ENCODE measurements around the gene SSBP4.
A peak's percentile ranks its signal among the peaks of the same experiment; 100 is the strongest.

The SSBP4 gene

DNA sequence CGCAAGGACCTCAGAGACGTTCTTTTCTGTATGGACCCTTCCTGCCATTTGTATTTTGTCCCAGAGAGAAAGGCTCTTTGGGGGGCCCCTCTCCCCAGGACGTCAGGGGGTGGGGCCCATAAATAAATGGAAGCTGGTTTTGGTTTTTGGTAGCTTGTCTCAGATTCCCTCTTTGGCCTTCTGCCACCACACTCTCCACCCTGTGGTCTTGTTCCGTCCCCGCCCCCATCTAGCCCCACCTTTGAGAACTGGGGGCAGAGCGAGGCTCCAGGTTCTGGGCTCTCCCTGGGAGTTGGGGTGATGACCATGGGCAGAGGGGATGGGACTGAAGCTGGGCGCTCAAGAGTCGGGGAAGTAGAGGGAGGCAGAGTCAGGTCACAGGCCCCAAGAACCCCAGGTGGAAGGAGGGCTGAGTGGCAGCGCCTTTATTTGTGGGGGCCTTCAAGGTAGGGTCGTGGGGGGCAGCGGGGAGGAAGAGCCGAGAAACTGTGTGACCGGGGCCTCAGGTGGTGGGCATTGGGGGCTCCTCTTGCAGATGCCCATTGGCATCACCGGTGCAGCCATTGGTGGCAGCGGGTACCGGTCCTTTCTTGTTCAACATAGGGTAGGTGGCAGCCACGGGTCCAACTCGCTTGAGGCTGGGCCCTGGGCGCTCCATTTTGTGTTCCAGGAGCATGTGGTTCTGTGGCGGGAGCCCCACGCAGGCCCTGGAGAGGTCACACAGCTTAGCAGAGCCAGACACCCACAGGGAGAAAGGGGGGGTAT is 15.4 kb downstream of the SSBP4 start:
- DNase-seq = no peak

DNA sequence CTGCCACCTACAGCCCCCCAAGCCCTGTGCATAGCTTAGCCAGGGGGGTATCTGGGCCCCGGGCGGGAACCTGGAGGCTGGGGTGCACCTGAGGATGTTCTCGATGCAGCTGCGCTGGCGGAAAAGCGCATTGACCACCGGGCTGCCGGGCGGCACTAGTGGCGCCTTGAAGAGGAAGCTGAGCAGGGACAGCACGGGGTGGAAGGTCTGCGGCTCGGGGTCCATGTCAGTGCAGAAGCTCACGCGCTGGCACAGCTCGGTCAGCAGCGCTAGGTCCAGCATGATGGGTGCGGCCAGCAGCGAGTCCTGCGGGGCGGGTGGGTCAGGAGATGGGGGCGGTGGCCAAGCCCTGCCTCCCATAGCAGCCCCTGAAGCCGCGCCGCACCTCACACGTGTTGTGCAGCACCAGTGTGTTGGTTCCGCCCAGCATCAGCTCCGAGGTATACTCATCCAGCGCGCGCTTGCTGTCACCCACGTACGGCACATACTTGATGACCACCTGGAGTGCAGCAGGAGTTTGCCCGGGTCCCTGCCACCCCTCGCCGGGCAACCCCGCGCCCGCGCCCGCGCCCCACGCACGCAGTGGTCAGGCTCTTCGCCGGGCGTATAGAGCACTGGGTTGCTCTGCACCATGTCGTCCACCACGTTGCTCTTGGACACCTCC is 16.1 kb downstream of the SSBP4 start:
- DNase-seq = no peak

DNA sequence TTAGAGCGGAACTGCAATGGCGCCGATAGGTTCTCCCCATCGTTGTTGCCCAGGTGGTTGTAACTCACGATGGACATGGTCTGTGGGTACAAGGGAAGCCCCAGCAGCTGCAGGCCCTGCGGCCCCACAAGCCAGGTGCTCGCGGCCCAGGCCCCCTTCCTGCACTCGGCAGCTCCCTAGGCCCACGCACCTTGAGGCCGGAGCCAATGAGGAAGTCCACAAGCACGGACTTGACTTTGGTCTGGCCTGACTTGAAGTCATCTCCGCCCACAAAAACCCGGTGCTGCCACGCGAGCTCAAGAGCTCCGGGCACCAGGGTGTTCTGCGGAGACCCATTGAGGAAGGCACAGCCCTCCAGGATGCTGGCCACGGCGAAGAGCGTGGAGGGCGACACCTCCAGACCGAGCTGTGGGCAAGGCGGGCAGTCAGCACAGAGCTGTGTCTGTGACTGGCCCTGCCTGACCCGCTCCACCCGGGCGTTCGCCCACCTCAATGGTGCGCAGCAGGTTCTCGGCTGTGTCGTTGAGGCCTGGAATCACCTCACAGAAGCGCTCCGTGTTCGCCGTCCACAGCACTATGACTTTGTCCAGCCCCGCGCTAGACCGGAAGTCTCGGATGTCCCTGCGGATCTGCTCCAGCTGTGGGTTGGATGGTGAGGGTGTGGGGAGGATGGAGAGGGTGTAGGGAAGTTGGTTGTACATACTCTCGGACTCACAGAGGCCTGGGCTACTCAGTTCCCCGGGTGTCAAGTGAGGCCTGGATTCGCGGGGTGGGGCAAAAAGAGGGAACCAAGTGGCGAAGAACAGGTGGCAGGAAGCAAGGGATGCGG is 16.9 kb downstream of the SSBP4 start:
- peak; percentile 40 for DNase-seq

DNA sequence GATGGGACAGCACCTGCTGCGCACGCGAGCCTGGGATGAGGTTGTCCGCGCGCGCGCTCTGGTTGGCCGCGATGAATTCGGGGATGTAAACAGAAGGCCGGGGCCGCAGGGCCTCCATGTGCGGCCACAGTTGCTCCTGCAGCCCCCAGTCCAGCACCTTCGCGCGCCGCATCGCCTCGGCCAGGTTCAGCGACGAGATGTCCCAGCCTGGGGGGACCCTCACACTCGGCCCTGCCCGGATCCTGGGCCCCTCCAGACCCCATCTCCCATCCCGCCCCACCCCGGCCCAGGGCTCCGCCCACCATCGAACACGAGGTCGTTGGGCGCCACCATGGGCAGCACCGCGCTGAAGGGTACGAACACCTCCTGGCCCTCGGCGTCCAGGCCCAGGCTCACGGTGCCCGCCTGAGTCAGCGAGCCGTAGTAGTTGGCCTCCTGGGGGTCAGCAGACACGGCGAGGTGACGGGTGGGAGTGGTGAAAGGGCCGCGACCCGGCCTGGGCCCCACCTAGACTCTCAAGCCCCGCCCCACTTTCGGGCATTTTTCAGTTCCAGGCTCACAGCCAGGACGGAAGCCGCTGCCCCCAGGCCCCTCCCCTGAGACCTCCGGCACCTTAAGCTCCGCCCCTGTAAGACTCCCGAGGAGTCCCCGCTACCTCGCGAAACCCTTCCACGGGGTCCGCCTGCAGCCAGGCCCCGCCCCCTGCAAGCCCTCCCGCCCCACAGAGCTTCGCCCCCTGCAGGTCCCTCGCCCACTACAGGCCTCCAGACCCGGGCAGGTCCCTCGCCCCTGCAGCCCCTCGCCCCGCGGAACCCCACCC is 17.7 kb downstream of the SSBP4 start:
- peak; percentile 87 for DNase-seq

DNA sequence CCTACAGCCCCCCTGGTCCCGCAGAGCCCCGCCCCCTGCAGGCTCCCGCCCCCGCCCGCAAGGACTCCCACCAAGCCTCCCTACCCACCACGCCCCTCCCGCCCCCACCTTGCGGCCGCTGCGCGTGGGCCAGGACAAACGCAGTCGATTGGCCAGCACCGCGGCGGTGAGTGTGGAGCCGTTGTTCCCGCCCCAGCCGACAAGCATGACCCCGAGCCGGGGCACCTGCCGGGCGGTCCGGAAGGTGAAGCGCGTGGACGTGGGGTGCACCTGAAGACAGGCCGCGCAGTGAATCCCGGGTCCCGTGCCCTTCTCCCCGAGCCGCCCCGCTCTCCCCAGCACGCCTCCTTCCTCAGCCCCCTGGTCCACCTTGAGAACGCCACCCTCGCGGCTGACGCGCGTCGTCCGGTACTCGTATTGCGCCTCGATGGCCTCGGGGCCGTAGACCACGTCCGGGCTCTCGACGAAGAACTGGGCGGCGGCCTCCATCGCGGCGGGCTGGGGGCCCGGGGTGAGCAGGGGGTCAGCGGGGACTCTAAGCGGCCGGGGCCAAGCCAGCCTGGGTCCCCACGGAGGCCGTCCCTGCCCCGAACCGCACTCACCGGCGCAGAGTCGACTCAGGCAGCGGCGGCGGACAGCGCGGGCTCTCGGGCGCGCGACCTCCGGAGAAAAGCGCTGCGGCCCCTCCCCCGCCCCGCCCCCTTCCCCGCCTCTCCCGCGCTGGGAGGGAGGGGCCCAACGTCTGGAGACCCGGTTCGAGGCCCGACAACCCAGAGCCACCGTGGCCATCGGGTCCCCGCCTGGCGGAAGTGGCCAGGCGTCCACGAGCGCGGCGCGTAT is 18.5 kb downstream of the SSBP4 start, which contains the start of gene ISYNA1:
Gene ISYNA1 (minus strand): TSS at position 643 of the 840 bp plus-strand sequence. CDS start 154 bp downstream, at position 489.
- DNase-seq = peak; percentile 81

DNA sequence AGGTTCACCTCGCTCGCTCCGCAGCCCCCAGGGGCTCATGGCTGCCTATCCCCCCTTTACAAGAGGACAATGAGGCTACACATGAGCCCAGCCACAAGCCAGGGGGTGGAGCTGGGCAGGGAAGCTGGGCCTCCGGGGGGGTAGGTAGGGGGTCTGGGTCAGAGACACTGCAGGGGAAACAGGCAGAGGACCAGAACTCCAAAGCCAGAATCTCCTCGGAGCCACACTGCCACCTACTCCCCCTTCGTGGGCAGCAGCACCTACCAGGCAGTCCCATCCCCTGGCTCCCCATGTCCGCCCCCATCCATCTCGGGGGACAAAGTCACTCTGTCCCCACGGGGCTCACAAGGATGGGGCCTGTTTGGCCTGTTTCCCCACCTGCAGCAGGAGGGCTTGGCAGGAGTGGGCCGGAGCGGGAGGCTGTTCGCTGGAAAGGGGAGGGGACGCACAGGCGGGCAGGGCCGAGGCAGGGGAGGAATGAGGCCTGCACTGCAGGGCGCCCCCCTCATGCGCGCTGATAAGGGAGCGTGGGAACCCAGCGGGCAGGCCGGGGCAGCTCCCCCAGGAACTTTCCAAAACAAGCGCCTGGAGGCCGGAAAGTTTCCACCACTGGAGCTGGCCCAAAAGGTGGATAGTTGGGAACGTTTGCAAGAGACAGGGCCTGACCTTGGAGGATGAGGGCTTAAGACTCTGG is 19.3 kb downstream of the SSBP4 start:
- DNase-seq = peak; percentile 81

DNA sequence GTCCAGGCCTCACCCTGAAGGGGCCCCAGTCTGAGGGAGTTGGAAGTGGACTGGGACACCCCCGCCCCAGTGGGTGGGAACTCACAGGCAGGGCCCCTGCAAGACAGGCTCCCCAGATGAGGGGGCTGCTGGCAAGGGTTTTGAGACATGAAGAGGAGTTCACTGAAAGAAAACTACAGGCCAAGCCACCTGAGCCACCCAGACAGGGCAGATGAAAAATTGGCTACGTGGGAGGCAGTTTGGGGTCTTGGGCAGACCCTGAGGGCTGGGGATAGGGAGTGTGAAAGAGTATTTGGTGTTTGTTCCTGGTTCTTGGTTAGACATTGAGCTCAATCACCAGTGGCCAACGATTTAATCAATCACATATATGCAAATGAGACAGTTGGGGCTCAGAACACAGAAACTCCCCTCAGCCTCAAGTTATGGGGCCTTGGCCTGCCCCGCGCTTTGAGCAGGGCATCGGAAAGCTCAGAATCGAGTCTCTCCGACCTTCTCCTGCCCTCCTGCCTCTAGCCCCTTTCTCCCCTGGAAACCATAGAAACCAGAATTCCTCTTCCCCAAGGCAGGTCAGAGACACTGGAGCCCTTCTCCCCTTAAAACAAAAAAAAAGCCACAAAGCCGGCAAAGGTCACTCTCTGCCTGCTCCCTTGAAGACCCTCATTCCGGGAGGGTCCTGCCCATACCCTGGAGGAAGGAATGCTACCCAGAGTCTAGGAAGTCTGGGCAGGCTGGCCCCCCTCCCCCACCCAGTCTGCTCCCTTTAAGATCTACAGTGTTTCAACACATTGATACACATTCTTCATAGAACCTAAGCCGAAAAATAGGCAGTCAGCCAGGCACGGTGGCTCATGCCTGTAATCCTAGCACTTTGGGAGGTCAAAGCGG is 20.1 kb downstream of the SSBP4 start:
- DNase-seq = peak; percentile 44

DNA sequence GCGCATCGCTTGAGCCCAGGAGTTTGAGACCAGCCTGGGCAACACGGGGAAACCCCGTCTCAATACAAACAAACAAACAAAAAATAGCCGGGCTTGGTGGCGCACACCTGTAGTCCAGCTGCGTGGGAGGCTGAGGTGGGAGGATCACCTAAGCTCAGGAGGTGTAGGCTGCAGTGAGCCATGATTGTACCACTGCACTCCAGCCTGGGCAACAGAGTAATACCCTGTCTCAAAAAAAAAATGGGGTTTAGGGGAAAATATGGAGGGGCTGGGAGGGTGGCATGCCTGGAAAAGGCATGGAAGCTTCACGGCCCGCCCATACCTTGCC is 20.7 kb downstream of the SSBP4 start:
- DNase-seq = no peak

DNA sequence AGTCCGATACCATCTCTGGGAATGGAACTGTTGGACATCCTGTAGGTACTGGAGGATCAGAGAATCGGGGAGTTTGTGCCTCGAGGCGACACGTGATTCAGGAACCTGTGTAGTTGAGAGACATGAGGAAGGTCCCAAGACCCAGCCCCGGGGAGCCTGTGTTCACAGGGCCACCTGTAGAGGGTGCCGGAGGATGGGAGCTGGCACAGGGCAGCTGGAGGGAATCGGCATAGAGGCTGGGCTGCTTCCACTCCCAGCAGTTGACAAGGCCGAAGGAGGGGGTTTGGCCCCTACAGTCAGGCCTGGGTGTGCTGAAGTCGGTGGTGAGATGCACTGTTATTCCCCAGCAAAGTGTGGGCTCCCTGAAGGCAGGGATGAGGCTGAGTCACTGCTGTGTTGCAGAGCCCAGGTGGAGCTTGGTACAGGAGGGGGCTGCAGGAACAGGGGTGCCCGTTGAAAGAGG is 21.2 kb downstream of the SSBP4 start:
- DNase-seq = no peak

DNA sequence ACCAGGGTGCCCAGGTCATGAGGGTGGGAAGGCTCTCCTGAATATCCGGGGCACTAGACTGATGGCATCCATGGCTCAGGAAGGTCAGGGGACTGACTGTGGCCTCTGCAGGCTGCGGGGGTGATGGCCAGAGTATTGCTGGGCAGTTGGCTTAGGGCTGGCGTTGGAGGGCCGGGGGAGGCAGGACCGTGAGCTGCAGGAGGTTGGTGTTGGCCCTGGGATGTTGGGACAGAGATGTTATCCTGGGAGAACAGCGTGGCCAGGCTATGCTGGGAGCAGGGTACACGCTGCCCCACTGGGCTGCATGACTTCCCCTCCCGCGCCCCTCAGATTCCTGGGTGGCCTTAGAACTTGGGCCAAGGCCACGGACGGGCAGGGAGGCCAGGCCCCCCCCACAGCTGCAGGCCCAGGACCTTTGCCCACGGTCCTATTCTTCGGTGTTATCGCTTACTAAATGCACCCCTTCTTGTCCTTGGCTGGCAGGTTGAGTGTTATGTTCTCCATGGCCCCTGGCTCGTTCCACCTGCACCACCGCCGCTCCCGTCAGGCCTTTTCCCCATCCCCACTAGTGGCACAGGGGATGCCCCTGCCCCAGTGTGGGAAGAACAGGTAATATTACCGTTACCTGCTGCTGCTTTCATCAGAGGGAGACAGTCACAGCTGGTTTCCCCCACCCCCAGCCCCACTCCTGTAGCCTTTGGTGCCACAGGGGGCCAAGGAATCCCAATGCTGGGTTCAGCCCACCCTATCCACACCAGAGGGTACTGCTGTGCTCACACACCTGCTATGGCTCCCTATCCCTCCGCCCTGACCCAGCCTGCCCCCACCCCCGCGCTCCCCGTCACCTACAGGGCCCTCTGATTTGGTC is 22.0 kb downstream of the SSBP4 start:
- no peak for DNase-seq

DNA sequence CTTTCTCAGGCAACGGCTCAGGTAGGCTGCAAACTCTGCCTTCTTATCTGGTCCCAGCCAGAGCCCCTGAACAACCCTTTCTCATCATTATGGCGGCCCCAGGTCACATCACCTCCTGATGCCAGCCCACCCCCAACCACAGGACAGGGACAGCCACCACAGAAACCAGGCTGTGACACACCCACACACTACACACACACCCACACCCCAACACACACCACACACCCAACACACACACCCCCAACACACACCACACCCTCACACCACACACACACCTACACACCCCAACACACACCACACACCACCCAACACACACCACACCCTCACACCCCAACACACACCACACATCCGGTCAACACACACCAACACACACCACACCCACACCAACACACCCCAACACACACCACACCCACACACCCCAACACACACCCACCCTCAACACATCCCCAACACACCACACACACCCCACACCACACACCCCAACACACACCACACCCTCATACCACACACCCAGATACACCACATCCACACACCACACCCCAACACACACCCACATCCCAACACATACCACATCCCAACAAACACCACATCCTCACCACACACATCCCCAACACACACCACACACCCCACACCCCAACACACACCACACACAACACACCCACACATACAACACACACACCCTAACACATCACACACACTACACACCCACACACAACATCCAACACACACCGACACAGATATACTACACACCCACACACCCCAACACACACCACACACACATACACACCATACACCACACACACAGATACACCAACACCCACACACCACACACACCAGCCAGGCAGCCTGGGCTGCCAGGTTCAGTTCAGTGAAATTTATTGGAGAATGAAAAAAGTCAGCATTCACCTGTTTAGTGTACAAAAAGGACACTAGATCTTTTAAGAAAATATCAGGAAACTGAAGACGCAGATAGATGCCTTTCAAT is 22.9 kb downstream of the SSBP4 start:
- DNase-seq = no peak

DNA sequence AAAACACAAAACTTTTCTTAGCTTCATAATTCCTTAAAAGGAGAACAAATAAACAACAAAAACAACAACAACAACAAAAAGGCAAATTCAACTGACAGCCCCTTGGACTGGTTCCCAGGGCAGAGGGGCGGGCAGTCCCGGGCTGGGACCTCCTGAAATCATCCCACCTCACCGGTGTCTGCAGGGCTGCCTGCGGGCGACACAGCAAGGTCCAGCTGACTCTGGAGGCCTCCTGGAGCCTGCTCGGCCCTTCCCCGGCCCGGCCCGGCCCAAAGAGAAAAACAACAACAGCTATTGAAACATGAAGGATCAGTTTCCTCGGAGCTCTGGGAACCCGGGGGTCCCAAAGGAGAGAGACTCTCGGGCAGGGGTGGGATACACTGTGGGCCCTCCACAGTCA is 23.7 kb downstream of the SSBP4 start:
- DNase-seq = no peak

DNA sequence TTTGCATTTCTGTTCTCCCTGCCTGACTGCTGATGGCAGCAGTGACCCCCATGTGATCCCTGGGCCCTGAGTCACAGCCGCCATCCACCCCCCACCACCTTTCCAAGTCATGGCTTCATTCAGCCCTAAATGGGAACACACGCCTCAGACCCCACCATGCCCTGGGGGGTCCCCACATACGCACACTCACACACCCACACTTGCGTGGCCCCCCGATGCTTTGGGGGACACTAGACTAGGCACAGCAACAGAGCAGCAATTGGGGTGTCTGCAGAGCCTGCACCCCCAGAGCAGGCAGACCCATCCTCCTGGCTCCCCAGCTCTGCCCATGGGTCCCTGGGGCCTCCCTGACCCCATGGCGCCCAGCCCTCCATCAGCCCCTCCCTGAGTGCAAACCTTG is 24.2 kb downstream of the SSBP4 start:
- no peak for DNase-seq

DNA sequence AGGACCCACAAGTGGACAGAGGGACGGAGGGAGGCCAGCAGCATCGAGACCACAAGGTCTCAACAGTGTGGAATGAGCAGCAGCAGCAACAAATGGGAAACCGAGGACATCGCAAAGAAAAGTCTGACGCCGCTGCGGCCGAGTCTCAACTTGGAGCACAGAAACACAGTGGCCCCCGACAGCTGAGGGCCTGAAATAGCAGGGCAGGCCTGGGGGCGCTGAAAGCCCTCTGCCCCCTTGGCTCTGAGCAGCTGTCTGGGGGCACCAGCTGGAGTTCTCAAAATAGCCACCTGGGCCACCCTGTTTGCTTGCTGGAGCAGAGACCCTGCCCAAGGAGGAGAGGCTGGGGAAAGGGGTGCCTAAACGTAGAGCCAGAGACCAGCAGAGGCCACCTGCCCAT is 24.6 kb downstream of the SSBP4 start:
- DNase-seq = no peak

DNA sequence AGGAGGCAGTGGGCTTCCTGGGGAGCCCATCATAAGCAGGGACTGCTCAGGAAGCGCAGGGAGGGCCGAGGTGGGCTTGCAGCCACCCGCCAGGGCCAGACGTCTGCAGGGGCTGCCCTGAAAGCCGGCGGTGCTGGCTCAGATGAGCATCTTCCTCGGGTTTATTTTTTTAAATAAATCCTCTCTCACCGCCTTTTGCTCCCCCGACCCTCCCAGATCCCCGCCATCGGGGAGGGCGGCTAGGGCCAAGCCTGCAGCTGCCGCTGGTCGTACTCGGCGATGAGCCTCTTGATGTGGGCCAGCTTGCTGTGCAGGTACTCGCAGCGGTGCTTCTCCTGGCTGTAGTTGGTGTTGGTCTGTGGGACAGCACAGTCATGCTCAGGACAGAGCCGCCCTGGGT is 25.3 kb downstream of the SSBP4 start:
- DNase-seq = no peak

DNA sequence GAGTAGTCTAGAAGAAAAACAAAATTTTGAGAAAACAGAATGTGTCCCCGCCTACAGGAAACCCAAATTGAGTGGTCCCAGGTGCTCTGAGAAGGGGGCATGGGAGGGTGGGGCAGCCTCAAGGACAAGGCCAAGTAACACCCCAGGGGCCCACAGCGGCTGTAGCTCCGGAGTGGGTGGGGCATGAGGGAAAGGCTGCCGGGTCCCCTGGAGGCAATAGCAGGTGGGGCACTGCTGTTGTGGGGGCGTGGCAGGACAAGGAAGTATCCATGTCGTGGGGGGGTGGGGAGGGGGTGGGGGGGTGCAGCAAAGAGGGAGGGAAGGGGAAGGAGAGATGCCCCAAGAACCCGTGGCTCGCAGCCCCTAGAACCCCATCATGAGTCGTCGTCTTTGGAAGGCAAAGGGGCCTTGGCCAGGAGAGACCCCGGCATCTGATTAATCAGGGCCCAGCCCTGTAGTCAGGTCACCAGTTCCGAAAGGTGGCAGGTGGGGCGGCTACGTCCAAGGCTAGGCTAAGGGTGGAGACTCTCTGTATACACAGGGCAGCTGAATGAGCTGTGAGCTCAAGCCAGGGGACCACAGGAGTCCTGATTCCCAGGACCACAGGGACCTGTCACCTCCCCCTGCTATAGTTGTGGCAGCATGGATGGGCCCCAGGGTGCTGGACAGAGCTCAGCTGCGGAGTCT is 26.2 kb downstream of the SSBP4 start:
- DNase-seq = no peak

DNA sequence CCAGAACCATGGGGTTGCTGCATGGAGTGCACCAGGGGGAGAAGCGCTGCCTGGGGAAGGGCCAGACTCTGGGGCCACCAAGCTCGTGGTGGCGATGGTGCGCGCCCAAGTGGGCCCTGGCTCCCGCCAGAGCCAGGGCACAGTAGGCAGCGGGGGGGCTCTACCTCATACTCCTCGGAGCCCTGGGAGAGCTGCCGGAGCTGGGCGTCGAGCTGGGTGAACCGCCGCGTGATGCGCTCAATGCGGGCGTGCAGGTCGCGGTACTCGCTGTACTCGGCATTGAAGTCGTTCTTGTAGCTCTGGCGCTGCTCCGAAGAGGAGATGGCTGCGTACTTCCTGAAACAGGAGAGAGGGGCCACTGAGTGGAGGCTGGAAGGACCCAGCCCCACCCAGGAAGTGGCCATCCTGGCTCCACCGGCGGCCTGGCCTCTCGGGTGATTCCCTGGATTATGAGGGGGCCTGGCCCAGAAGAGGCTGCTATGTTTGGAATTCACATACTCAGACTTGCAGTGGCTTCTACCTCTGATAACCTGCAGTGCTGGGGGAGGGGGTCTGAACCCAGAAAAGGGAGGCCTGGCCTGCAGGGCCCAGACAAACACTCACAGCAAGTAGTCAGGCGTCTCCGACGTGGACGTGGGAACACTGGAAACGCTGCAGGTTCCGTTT is 27.1 kb downstream of the SSBP4 start:
- DNase-seq = no peak
